HG03571 (cell line): ENCODE results near the gene MAP1LC3B2.
"Not testable (repeated sequence)": the region's sequence is repeated elsewhere in the genome, so short reads cannot be mapped to it uniquely, and the experiment has no call there.

Source experiments
- ATAC-seq: cut with Tn5 transposase; IDR thresholded peaks from one replicate; pipeline ENCODE4 v1.9.1; 2021; ENCODE audit not compliant: unreplicated experiment

Gene MAP1LC3B2

GRCh38 chr12:116556964-116557698 is 2.0 kb upstream of the MAP1LC3B2 start:
- no peak for ATAC-seq

DNA sequence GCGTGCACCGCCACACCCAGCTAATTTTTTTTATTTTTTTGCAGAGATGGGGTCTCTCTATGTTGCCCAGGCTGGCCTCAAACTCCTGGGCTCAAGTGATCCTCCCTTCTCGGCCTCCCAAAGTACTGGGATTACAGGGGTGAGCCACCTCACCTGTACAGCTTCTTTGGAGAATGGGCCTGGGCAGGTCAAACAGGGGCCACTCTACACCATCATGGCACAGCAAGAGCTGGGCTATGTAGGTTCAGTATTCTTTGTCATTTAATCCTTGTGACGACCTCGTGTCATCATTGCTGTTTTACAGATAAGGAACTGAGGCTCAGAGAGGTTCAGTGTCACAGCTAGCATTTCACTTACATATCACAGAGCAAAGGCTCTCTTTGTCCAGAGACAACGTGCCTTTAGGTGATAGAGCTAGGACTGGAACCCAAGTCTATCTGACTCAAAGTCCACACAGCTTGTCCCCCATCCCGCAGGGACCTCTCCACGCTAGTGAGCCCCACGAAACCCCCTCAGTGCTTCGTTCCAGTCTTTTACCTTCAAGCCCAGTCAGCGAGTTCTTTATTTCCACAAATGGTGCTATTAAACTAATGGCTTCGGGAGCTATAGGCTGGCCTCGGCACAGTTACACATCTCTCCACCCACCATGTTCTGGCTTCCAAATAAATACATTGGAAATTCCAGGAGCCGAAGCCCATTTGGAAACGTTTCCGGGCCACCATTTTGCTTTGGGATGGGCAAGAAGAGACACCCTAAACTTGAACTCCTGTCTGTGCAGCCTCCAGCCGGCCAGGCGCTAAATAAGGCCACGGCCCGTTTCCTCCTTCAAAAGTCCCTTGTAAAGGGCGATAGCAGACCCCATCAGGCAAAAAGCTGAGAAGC is 660 bp upstream of the MAP1LC3B2 start:
- no peak for ATAC-seq

GRCh38 chr12:116561181-116561821 is 2.1 kb downstream of the MAP1LC3B2 start:
- no peak for ATAC-seq

DNA sequence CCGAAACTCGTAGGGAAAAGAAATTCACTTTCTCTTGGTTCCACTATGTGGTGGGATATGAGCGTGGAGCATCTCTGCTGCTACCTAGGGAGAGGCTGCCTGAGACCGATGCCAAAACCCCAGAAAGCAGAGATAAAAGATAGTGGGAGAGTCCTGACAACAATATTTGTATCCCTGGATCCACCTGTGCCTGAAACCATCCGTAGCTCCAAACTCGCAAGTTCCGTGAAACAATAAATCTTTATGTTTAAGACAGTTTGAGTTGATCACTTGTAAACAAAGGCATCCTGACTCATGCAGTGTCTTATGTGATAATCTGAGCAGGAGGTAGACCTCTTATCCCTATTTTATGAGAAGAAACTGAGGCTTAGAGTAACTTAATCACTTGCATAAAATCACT is 2.9 kb downstream of the MAP1LC3B2 start:
- no peak for ATAC-seq

- no peak for ATAC-seq
Measured at GRCh38 chr12:116563262-116563661, 4.1 kb downstream of the MAP1LC3B2 start.

DNA sequence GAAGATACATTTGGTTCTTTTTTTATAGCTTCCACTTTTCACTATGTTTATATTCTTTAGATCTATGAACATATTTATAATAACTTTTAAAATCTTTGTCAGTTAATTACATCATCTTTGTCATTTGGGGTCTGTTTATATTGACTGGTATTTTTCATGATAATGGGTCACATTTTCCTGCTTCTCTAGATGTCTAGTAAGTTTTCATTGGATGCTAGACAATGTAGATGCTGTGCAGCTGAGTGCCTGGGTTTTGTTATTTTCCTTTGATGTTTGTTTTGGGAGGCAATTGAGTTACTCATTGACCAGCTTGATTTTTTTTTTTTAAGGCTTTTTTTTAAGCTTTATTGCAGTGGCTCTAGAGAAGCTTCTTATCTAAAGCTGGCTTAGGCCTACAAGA is 4.9 kb downstream of the MAP1LC3B2 start:
- no peak for ATAC-seq

DNA sequence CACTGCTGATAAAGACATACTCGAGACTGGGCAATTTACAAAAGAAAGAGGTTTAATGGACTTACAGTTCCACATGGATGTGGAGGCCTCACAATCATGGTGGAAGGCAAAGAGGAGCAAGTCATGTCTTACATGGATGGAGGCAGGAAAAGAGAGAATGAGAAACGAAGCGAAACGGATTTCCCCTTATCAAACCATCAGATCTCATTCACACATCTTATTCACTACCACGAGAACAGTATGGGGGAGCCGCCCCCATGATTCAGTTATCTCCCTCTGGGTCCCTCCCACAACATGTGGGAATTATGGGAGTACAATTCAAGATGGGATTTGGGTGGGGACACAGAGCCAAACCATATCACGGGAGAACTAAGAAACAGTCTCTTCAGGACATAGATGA is 6.0 kb downstream of the MAP1LC3B2 start:
- ATAC-seq: not testable (repeated sequence)

- no peak for ATAC-seq
Measured at GRCh38 chr12:116565963-116566362, 6.8 kb downstream of the MAP1LC3B2 start.

DNA sequence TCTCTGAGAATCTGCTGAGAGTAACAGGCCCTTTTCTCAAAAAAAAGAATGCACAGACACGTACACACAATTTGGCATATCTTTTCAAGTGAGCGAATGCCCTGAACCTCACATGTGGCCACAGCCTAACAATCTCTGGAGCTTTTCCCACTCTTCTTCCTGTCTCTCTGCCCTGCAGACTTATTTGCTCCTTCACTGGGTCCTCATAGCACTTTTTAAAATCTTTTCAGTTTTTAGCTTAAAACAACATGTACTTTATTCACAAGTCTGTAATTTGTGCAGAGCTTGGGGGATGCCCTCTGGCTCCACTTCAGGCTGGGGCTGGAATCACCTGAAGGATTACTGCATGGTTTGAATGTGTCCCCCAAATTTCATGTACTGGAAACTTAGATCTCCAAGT is 9.0 kb downstream of the MAP1LC3B2 start:
- no peak for ATAC-seq

- no peak for ATAC-seq
Measured at GRCh38 chr12:116571089-116571488, 11.9 kb downstream of the MAP1LC3B2 start.

DNA sequence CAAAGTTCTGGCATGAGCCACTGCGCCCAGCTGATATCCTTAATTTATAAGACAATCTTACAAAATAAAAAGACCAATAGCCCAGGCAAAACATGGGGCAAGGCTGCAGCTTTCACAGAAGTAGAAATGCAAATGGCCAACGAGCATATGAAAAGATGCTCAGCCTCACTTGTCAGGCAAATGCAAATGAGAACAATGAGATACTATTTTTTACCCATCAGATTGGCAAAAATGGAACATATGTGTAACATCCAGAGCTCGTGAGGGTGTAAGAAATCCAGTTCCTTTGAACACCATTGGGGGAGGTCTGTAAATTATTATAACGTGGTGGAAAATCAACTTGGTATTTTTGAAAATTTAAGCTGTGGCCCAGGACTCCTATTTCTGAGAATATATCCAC is 14.6 kb downstream of the MAP1LC3B2 start:
- ATAC-seq: no peak

DNA sequence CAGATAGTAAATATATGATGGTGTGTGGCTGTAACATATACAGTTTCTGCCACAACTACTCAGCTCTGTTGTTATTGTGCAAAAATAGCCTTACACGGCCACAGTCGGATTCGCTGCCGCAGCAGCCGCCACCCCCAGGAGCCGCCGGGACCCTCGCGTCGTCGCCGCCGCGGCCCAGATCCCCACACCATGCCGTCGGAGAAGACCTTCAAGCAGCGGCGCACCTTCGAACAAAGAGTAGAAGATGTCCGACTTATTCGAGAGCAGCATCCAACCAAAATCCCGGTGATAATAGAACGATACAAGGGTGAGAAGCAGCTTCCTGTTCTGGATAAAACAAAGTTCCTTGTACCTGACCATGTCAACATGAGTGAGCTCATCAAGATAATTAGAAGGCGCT is 16.6 kb downstream of the MAP1LC3B2 start:
- not testable (repeated sequence) for ATAC-seq

GRCh38 chr12:116577154-116577561 is 18.0 kb downstream of the MAP1LC3B2 start:
- ATAC-seq: no peak

DNA sequence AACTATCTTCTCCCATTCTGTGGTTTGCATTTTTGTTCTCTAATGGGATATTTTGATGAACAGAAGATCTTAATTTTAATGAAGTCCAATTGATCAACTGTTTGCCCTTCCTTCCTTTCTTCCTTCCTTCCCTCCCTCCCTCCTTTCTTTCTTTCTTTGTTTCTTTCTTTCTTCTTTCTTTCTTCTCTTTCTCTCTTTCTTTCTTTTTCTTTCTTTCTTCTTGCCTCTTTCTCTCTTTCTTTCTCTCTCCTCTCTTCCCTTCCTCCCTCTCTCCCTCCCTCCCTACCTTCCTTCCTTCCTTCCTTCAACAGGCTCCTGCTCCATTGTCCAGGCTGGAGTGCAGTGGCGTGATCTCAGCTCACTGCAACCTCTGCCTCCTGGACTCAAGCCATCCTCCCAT is 18.9 kb downstream of the MAP1LC3B2 start:
- ATAC-seq: no peak

GRCh38 chr12:116582610-116583009 is 23.4 kb downstream of the MAP1LC3B2 start:
- no peak for ATAC-seq

DNA sequence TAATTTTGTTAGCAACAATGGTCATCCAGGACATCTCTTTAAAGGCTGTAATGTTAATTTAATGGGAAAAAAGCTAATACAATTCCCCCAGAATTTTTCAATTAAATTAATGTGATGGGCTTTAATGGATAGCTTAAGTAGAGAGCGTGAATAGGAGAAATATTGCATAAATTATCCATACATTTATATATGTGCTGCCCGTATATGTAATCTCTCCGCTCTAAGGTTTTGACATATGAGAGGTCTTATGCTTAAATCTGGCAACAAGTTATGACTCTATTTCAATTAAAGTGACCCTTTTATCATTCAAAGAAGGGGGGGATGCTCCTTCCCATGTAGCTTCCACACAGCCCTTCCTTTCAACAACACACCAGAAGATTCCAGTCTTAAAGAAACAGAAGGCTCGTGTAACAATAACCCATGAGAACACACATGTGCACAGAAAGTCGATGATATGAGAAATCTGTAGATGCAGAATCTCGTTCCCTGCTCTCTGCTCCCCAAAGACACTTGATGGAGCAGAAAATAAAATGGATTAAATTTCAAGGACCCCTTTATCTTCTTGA is 24.0 kb downstream of the MAP1LC3B2 start:
- ATAC-seq: no peak

GRCh38 chr12:116587270-116587669 is 28.1 kb downstream of the MAP1LC3B2 start:
- no peak for ATAC-seq

- no peak for ATAC-seq
Measured at GRCh38 chr12:116588390-116589028, 29.3 kb downstream of the MAP1LC3B2 start.

- ATAC-seq: no peak
Measured at GRCh38 chr12:116589581-116589980, 30.4 kb downstream of the MAP1LC3B2 start.

DNA sequence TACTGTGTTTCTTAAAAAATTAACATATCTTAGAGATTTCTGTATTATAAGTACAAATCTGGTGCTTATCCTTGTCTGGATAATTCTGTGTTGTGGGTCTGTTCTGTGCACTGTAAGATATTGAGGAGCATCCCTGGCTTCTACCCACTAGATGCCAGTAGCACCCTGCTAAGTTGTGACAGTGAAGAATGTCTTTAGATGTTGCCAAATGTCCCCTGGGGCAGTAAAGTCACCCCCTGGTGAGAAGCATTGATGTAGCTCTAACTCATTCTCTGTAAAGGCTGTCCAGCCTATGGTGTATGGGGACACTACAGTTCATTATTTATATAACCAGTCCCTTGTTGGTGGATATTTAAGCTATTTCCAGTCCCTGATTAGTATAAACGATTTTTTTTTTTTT is 31.4 kb downstream of the MAP1LC3B2 start:
- no peak for ATAC-seq
